Measurements from ENCODE around the gene CDKL1. TPM values are rescaled to one million over a fixed set of nuclear protein-coding genes. Genes with fewer than 3 reads are reported as not detected.

The CDKL1 gene
- total and polyA plus RNA-seq, 11 donors, result 0.34 to 7.0 (median 2.5) TPM

DNA sequence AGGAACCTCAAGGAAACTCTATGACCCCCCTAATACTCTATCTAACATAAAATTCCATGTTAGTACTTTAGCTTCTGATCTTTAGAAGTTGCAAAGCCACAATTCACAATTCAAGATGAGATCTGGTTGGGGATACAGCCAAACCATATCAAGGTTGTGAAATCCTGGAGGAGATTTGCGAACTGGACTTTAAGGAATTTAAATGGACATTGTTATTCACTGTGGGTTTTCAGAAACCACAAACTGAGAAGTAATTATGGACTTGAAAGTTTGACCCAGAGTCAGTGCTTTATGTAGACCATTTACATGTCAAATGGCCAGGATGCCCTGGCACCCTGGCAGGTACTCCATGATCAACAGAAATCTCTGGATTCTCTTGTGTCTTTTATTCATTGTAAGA is 14.2 kb upstream of the CDKL1 start:
- DNase-seq (no peak), ATAC-seq (no peak)
- no peak for TF ChIP-seq POLR2A (IDR thresholded peaks at IDR 0.05)
- TF ChIP-seq, protein P1, sequence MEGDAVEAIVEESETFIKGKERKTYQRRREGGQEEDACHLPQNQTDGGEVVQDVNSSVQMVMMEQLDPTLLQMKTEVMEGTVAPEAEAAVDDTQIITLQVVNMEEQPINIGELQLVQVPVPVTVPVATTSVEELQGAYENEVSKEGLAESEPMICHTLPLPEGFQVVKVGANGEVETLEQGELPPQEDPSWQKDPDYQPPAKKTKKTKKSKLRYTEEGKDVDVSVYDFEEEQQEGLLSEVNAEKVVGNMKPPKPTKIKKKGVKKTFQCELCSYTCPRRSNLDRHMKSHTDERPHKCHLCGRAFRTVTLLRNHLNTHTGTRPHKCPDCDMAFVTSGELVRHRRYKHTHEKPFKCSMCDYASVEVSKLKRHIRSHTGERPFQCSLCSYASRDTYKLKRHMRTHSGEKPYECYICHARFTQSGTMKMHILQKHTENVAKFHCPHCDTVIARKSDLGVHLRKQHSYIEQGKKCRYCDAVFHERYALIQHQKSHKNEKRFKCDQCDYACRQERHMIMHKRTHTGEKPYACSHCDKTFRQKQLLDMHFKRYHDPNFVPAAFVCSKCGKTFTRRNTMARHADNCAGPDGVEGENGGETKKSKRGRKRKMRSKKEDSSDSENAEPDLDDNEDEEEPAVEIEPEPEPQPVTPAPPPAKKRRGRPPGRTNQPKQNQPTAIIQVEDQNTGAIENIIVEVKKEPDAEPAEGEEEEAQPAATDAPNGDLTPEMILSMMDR (IDR thresholded peaks at IDR 0.05), result no peak
- intact Hi-C loops (cut with DNase I), result no loop called here
- H3K4me3 ChIP-seq, result no peak overlapping the region
- H3K27ac ChIP-seq, result no peak overlapping the region
- peaks cover 0 to 14% (median 2%) of the 10 kb centered on the region in 12 donors for H3K4me1 ChIP-seq
- no peaks in the 10 kb centered on the region for H3K9me3 ChIP-seq
- peaks cover 0 to 1% (median 0%) of the 10 kb centered on the region in 9 donors for H3K36me3 ChIP-seq
- WGBS, 4 donors, result 90 to 96% (median 95%) methylated on average over 1 of the region's 1 CpG
- H3K27me3 ChIP-seq, result no peaks in the 10 kb centered on the region

DNA sequence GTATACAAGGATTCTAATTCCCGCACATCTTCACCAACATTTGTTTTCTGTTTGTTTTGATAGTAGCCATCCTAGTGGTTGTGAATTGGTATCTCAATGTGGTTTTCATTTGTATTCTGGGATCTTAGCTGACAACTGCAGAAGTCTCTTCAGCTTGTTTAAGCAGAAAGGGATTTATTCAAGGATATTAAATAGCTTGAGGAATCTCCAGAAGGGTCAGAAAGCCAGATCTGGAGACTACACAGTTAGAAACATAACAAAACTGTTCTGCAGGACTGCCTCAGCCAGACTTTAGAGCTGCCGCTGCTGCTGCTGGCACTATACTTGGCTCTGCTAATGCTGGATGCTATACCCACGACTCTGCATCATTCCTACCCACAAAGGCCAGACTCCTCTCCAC is 13.4 kb upstream of the CDKL1 start:
- no peak overlapping the region for H3K4me3 ChIP-seq
- no peak for DNase-seq
- TF ChIP-seq, protein P1 (IDR thresholded peaks at IDR 0.05), result no peak
- TF ChIP-seq POLR2A (IDR thresholded peaks at IDR 0.05), result no peak
- no peaks in the 10 kb centered on the region for H3K27me3 ChIP-seq
- 96 to 98% (median 98%) methylated on average over 3 of the region's 3 CpGs for WGBS, 4 donors
- peaks cover 0 to 14% (median 2%) of the 10 kb centered on the region in 12 donors for H3K4me1 ChIP-seq
- H3K36me3 ChIP-seq, result no peaks in the 10 kb centered on the region
- intact Hi-C loops (cut with DNase I), result no loop called here
- no peak for ATAC-seq
- no peaks in the 10 kb centered on the region for H3K9me3 ChIP-seq
- no peak overlapping the region for H3K27ac ChIP-seq

DNA sequence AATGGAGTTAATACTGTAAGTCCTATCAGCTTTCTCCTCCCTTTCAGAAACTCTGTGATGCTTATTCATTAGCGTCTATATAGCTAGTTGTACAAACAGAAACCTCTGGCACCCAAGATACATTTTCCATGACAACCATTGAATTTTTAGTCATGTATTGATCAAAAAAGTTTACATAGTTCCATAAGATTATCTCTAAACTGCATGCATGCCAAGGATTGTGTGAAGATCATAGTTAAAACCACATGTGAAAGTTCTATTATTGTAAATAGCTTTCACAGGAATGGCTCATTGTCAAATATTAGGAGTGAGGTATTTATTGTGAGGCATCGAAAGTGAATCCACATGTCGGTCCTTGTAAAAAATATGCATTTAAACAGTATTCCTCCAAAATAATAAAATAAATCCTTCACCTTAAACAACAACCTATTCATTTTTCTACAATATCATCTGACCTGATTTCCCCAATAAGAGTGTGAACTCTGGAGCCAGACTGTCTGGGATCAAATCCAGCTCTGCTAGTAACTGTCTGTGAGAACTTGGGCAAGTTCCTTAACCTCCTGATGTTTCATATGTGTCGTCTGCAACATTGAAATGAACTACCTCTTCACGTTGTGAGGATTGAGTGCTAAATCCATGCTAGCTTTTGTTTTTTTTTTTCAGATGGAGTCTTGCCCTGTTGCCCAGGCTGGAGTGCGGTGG is 10.6 kb upstream of the CDKL1 start:
- no peaks in the 10 kb centered on the region for H3K27me3 ChIP-seq
- H3K9me3 ChIP-seq, result no peaks in the 10 kb centered on the region
- TF ChIP-seq POLR2A (IDR thresholded peaks at IDR 0.05), result no peak
- TF ChIP-seq, protein P1 (IDR thresholded peaks at IDR 0.05), result no peak
- 55 to 71% (median 58%) methylated on average over 6 of the region's 6 CpGs for WGBS, 4 donors
- intact Hi-C loops (cut with DNase I), result no loop called here
- DNase-seq (no peak), ATAC-seq (peak in 1 of 4 donors; percentile 82)
- H3K4me3 ChIP-seq, result no peak overlapping the region
- H3K27ac ChIP-seq, result no peak overlapping the region
- H3K36me3 ChIP-seq, result no peaks in the 10 kb centered on the region
- H3K4me1 ChIP-seq, result peaks cover 0 to 14% (median 2%) of the 10 kb centered on the region in 12 donors

DNA sequence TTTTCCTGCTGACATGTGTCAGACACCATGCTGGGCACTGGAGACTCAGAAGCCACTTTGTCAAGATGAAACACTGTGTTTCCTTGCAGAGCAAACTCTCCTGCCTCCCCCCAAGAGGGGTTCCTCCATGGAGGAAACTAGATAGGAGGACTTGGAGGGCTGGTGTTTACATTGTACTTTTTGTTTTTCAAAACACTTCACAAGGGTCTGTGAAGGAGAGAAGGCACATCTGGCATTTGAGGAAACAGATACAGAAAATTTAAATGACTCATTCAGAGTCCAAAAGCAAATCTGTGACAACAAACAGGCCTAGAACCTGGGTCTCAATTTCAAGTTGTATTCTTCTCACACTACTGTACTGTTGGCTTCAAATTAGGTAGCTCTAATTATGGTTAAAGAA is 6.7 kb upstream of the CDKL1 start:
- H3K4me1 ChIP-seq, result peaks cover 0 to 20% (median 2%) of the 10 kb centered on the region in 12 donors
- ATAC-seq (no peak), DNase-seq (no peak)
- no peaks in the 10 kb centered on the region for H3K27me3 ChIP-seq
- H3K36me3 ChIP-seq, result no peaks in the 10 kb centered on the region
- TF ChIP-seq POLR2A (IDR thresholded peaks at IDR 0.05), result no peak
- TF ChIP-seq, protein P1 (IDR thresholded peaks at IDR 0.05), result no peak
- H3K27ac ChIP-seq, result no peak overlapping the region
- H3K9me3 ChIP-seq, result no peaks in the 10 kb centered on the region
- H3K4me3 ChIP-seq, result no peak overlapping the region
- intact Hi-C loops (cut with DNase I), result no loop called here

Data from heart left ventricle (tissue), 16 donors.